ENCODE results near the gene STK33. TPM values are rescaled to one million over a fixed set of nuclear protein-coding genes. Genes with fewer than 3 reads are reported as not detected.

STK33 gene
- total RNA-seq, 1 donor = 1.1 TPM

- no peak for DNase-seq (ENCODE audit: low read depth)
- no peak overlapping the region for H3K4me3 ChIP-seq (ENCODE audit: low read depth, low read length)
- no peak for TF ChIP-seq CTCF (IDR thresholded peaks at IDR 0.05; ENCODE audit: insufficient read depth, low read length)
Measured at GRCh38 chr11:8361664-8362210, 232.3 kb downstream of the STK33 start.

GRCh38 chr11:8361206-8361605 is 232.8 kb downstream of the STK33 start:
- no peak overlapping the region for H3K4me3 ChIP-seq (ENCODE audit: low read depth, low read length)
- DNase-seq (ENCODE audit: low read depth) = no peak
- TF ChIP-seq CTCF (IDR thresholded peaks at IDR 0.05; ENCODE audit: insufficient read depth, low read length) = no peak

- TF ChIP-seq CTCF (IDR thresholded peaks at IDR 0.05; ENCODE audit: insufficient read depth, low read length) = no peak
- no peak overlapping the region for H3K4me3 ChIP-seq (ENCODE audit: low read depth, low read length)
- DNase-seq (ENCODE audit: low read depth) = no peak
Measured at GRCh38 chr11:8360086-8360828, 233.8 kb downstream of the STK33 start.

- no peak for DNase-seq (ENCODE audit: low read depth)
- no peak overlapping the region for H3K4me3 ChIP-seq (ENCODE audit: low read depth, low read length)
- no peak for TF ChIP-seq CTCF (IDR thresholded peaks at IDR 0.05; ENCODE audit: insufficient read depth, low read length)
Measured at GRCh38 chr11:8359521-8359920, 234.5 kb downstream of the STK33 start.

- no peak for DNase-seq (ENCODE audit: low read depth)
- no peak for TF ChIP-seq CTCF (IDR thresholded peaks at IDR 0.05; ENCODE audit: insufficient read depth, low read length)
- H3K4me3 ChIP-seq (ENCODE audit: low read depth, low read length) = no peak overlapping the region
Measured at GRCh38 chr11:8357891-8358566, 236.0 kb downstream of the STK33 start.

GRCh38 chr11:8357505-8357888 is 236.5 kb downstream of the STK33 start:
- no peak for DNase-seq (ENCODE audit: low read depth)
- no peak overlapping the region for H3K4me3 ChIP-seq (ENCODE audit: low read depth, low read length)
- TF ChIP-seq CTCF (IDR thresholded peaks at IDR 0.05; ENCODE audit: insufficient read depth, low read length) = no peak
